ENCODE results near the gene MUC4. TPM values are rescaled to one million over a fixed set of nuclear protein-coding genes. Genes with fewer than 3 reads are reported as not detected.

The MUC4 gene
- polyA plus RNA-seq, 3 donors, result not detected

- Histone ChIP-seq H3K9ac (ENCODE audit: insufficient read depth, low read length, poor library complexity, severe bottlenecking) (no peak overlapping the region), H2AFZ (ENCODE audit: insufficient read depth, low read depth, low read length, poor library complexity, severe bottlenecking) (no peak overlapping the region), H3K27ac (ENCODE audit: low read depth in 1 of 2, low read length in 2 of 2) (no peak overlapping the region), H3K36me3 (replicated peaks in 1 of 2; ENCODE audit: control insufficient read depth in 1 of 2, insufficient read depth in 2 of 2, low read length in 2 of 2) (no peaks in the 10 kb centered on the region), H3K4me3 (replicated peaks in 1 of 3; ENCODE audit: low read depth in 2 of 3, low read length in 3 of 3) (no peak overlapping the region), H3K4me1 (ENCODE audit: control insufficient read depth in 1 of 2, insufficient read depth in 2 of 2, low read length in 2 of 2) (no peaks in the 10 kb centered on the region), H3K9me3 (replicated peaks in 1 of 2; ENCODE audit: control insufficient read depth in 1 of 2, insufficient read depth in 1 of 2, low read length in 2 of 2) (no peaks in the 10 kb centered on the region), H3K79me2 (ENCODE audit: insufficient read depth, low read length) (no peaks in the 10 kb centered on the region), H3K4me2 (replicated peaks; ENCODE audit: extremely low read depth, low read length, poor library complexity, severe bottlenecking) (no peak overlapping the region), H3K27me3 (ENCODE audit: control insufficient read depth in 2 of 2, insufficient read depth in 2 of 2, low read length in 2 of 2) (peaks cover 14 to 24% of the 10 kb centered on the region in 2 donors), H4K20me1 (ENCODE audit: insufficient read depth, low read length) (no peaks in the 10 kb centered on the region)
- Mint-ChIP-seq H3K27me3 (ENCODE audit: low read depth in 3 of 3) (peaks cover 33 to 70% (median 43%) of the 10 kb centered on the region in 3 donors), H3K4me3 (peak overlapping the region in 1 of 2 donors; percentile 21), H3K9me3 (peaks cover 0 to 7% (median under 1%) of the 10 kb centered on the region in 7 donors), H3K27ac (no peak overlapping the region), H3K36me3 (no peaks in the 10 kb centered on the region), H3K4me1 (no peaks in the 10 kb centered on the region)
- DNase-seq, result no peak
- 40% methylated on average over 32 of the region's 36 CpGs for WGBS (ENCODE audit: insufficient coverage)
- intact Hi-C loops (cut with micrococcal nuclease), result no loop called here
- TF ChIP-seq CTCF (IDR thresholded peaks at IDR 0.05), result no peak
These were observed 49.5 kb downstream of the MUC4 start for GRCh38 chr3:195762249-195762585.

GRCh38 chr3:195761567-195762248, 50.0 kb downstream of the MUC4 start:
- Histone ChIP-seq H2AFZ (ENCODE audit: insufficient read depth, low read depth, low read length, poor library complexity, severe bottlenecking) (no peak overlapping the region), H4K20me1 (ENCODE audit: insufficient read depth, low read length) (no peaks in the 10 kb centered on the region), H3K4me3 (replicated peaks in 1 of 3; ENCODE audit: low read depth in 2 of 3, low read length in 3 of 3) (no peak overlapping the region), H3K4me1 (ENCODE audit: control insufficient read depth in 1 of 2, insufficient read depth in 2 of 2, low read length in 2 of 2) (no peaks in the 10 kb centered on the region), H3K79me2 (ENCODE audit: insufficient read depth, low read length) (no peaks in the 10 kb centered on the region), H3K9me3 (replicated peaks in 1 of 2; ENCODE audit: control insufficient read depth in 1 of 2, insufficient read depth in 1 of 2, low read length in 2 of 2) (no peaks in the 10 kb centered on the region), H3K27me3 (ENCODE audit: control insufficient read depth in 2 of 2, insufficient read depth in 2 of 2, low read length in 2 of 2) (peaks cover 14 to 27% of the 10 kb centered on the region in 2 donors), H3K27ac (ENCODE audit: low read depth in 1 of 2, low read length in 2 of 2) (no peak overlapping the region), H3K9ac (ENCODE audit: insufficient read depth, low read length, poor library complexity, severe bottlenecking) (no peak overlapping the region), H3K36me3 (replicated peaks in 1 of 2; ENCODE audit: control insufficient read depth in 1 of 2, insufficient read depth in 2 of 2, low read length in 2 of 2) (no peaks in the 10 kb centered on the region), H3K4me2 (replicated peaks; ENCODE audit: extremely low read depth, low read length, poor library complexity, severe bottlenecking) (no peak overlapping the region)
- peaks cover 35 to 75% (median 48%) of the 10 kb centered on the region in 3 donors for H3K27me3 Mint-ChIP-seq (ENCODE audit: low read depth in 3 of 3)
- TF ChIP-seq CTCF (IDR thresholded peaks at IDR 0.05), result no peak
- no peak overlapping the region for H3K27ac Mint-ChIP-seq
- H3K36me3 Mint-ChIP-seq, result no peaks in the 10 kb centered on the region
- intact Hi-C loops (cut with micrococcal nuclease), result no loop called here
- WGBS (ENCODE audit: insufficient coverage), result 4% methylated on average over 49 of the region's 52 CpGs
- H3K4me1 Mint-ChIP-seq, result no peaks in the 10 kb centered on the region
- peak overlapping the region in 1 of 2 donors; percentile 21 for H3K4me3 Mint-ChIP-seq
- DNase-seq, result no peak
- peaks cover 0 to 4% (median 0%) of the 10 kb centered on the region in 7 donors for H3K9me3 Mint-ChIP-seq

Measured in CD14-positive monocyte (primary cell).